IMR-90 (cell line): Measurements from ENCODE around the gene DNAH17.

Source experiments
- BHLHE40 ChIP-seq: fragments of 150-350 bp; IDR thresholded peaks from 2 replicates; pipeline ENCODE4 v1.6.1; 2016; ENCODE audit warnings: mild to moderate bottlenecking, low read depth, low read length
- CEBPB ChIP-seq: IDR thresholded peaks from 2 replicates; pipeline ENCODE4 v1.6.1; 2012; ENCODE audit warnings: low read depth, low read length, improper control_type of control experiment
- CTCF ChIP-seq: conservative IDR thresholded peaks from 2 replicates; pipeline ENCODE4 v1.5.1; 2012; ENCODE audit warnings: mild to moderate bottlenecking, low read depth, low read length, improper control_type of control experiment
- FOS ChIP-seq: fragments of 150-350 bp; IDR thresholded peaks from 2 replicates; pipeline ENCODE4 v1.6.1; 2016; ENCODE audit warnings: low read depth, low read length
- MAFK ChIP-seq: IDR thresholded peaks from 2 replicates; pipeline ENCODE4 v1.6.1; 2012; ENCODE audit warnings: low read depth, low read length, improper control_type of control experiment
- MAZ ChIP-seq: IDR thresholded peaks from 2 replicates; pipeline ENCODE4 v1.6.1; 2012; ENCODE audit warnings: low read depth, mild to moderate bottlenecking, low read length, improper control_type of control experiment, moderate library complexity, borderline replicate concordance
- MXI1 ChIP-seq: IDR thresholded peaks from 2 replicates; pipeline ENCODE4 v1.6.1; 2012; ENCODE audit warnings: low read depth, mild to moderate bottlenecking, low read length, moderate library complexity, borderline replicate concordance
- NFE2L2 ChIP-seq: fragments of 150-350 bp; IDR thresholded peaks from 2 replicates; pipeline ENCODE4 v1.6.1; 2016; ENCODE audit warnings: low read depth, mild to moderate bottlenecking, low read length
- POLR2A ChIP-seq: IDR thresholded peaks from 2 replicates; pipeline ENCODE4 v1.6.1; 2012; ENCODE audit warnings: mild to moderate bottlenecking, low read depth, low read length
- RAD21 ChIP-seq: IDR thresholded peaks from 2 replicates; pipeline ENCODE4 v1.6.1; 2012; ENCODE audit warnings: low read length, improper control_type of control experiment
- USF2 ChIP-seq: fragments of 150-350 bp; IDR thresholded peaks from 2 replicates; pipeline ENCODE4 v1.6.1; 2017; ENCODE audit warnings: mild to moderate bottlenecking, antibody characterized with exemption, low read length, low read depth

GRCh38 chr17:78556812-78557211 lies 20.4 kb downstream of the DNAH17 start:
- TF ChIP-seq CTCF (no peak), BHLHE40 (no peak), MAFK (no peak), USF2 (no peak), CEBPB (no peak), POLR2A (no peak), RAD21 (no peak), FOS (no peak), MXI1 (no peak), MAZ (no peak), NFE2L2 (no peak)
